ENCODE results near the gene ECHDC3. TPM values are rescaled to one million over a fixed set of nuclear protein-coding genes. Genes with fewer than 3 reads are reported as not detected.

Gene ECHDC3
- total and polyA plus RNA-seq, 2 of the 8 experiments (the other 6 are each of a cell fraction or from before 2014, with no cell fraction given): 15.6 to 19.9 TPM

DNA sequence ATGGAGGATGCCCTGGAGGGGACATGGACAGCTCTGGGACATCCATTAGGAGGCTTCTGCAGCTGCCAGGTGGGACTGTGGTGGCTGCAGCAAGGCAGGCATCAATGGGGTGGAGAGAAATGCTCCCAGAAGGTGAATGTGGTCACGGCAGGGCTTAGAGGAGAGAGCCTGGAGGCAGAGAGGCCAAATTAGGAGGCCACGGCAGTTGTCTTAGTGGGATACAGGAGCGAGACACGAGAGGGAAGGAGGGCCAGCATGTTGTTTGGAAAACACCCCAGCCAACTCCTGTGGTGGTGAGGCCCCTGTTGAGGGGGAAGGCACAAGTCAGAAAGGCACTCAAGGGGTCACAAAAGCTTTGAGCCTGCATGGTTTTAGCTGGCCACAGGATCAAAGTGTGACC is 14.6 kb upstream of the ECHDC3 start:
- Histone ChIP-seq H4K20me1 (replicated peaks in 1 of 2; ENCODE audit: control insufficient read depth in 1 of 2, insufficient read depth in 2 of 2, low read length in 2 of 2) (no peaks in the 10 kb centered on the region), H3K4me1 (replicated peaks in 1 of 4; ENCODE audit: control insufficient read depth in 3 of 4, insufficient read depth in 4 of 4, low read length in 3 of 4) (no peaks in the 10 kb centered on the region), H3K4me3 (ENCODE audit: extremely low read depth in 1 of 4, insufficient read depth in 2 of 4, low read depth in 3 of 4, low read length in 4 of 4) (no peak overlapping the region), H3K4me2 (ENCODE audit: insufficient read depth in 1 of 2, low read depth in 2 of 2, low read length in 2 of 2) (no peak overlapping the region), H3K36me3 (ENCODE audit: control insufficient read depth in 2 of 4, insufficient read depth in 4 of 4, low read length in 3 of 4) (no peaks in the 10 kb centered on the region), H2BK5ac (ENCODE audit: low read depth, low read length) (no peak overlapping the region), H3K9ac (replicated peaks in 1 of 4; ENCODE audit: extremely low read depth in 1 of 4, low read depth in 3 of 4, low read length in 3 of 4) (no peak overlapping the region), H3K23ac (ENCODE audit: insufficient read length) (no peak overlapping the region), H4K8ac (ENCODE audit: extremely low read depth, insufficient read depth, low read length) (no peak overlapping the region), H4K91ac (replicated peaks; ENCODE audit: insufficient read length, low read length) (no peak overlapping the region), H3K23me2 (ENCODE audit: low read depth, low read length) (no peaks in the 10 kb centered on the region), H3K56ac (replicated peaks; ENCODE audit: insufficient read length, low read depth, low read length) (no peak overlapping the region), H2AFZ (ENCODE audit: low read length) (no peak overlapping the region), H2AK5ac (ENCODE audit: low read depth, low read length) (no peak overlapping the region), H3K79me2 (ENCODE audit: control insufficient read depth in 1 of 2, insufficient read depth in 2 of 2, low read length in 2 of 2) (no peaks in the 10 kb centered on the region), H2BK120ac (replicated peaks; ENCODE audit: low read depth, low read length) (no peak overlapping the region), H3K14ac (ENCODE audit: insufficient read length) (no peak overlapping the region), H2BK15ac (ENCODE audit: low read length) (no peak overlapping the region), H3K27me3 (replicated peaks in 1 of 4; ENCODE audit: control insufficient read depth in 3 of 4, extremely low read depth in 1 of 4, insufficient read depth in 3 of 4, low read length in 3 of 4) (no peaks in the 10 kb centered on the region), H3K18ac (ENCODE audit: extremely low read depth, low read length) (no peak overlapping the region), H3K9me3 (ENCODE audit: insufficient read depth in 2 of 2, low read depth in 1 of 2, low read length in 1 of 2) (peaks cover 0 to 6% of the 10 kb centered on the region in 2 experiments; a peak in 1 of 4 replicates), H2BK20ac (ENCODE audit: low read length) (no peak overlapping the region), H3K79me1 (ENCODE audit: low read depth, low read length) (no peaks in the 10 kb centered on the region), H3K27ac (ENCODE audit: low read depth, low read length) (no peak overlapping the region), H2BK12ac (ENCODE audit: low read depth, low read length) (no peak overlapping the region), H3K4ac (replicated peaks; ENCODE audit: insufficient read length, low read depth, low read length) (no peak overlapping the region), H4K5ac (ENCODE audit: insufficient read length, low read depth, low read length) (no peak overlapping the region)
- WGBS, 2 experiments (ENCODE audit: extremely low coverage in 1 of 2, insufficient coverage in 1 of 2, insufficient read length in 1 of 2, insufficient replicate concordance in 2 of 2, low coverage in 1 of 2, low lambda C conversion rate in 2 of 2, missing lambda C conversion rate in 1 of 2): 96% methylated on average over 4 of the region's 4 CpGs; no CpG with 5 or more reads in 1 of the 2 experiments
- ChIA-PET CTCF (ENCODE audit: partially characterized antibody) (interaction anchor here (1.5 to 2.3 kb wide), 3 partner anchors 30 to 209 kb away, joined by 4 to 6 read pairs (median 5); no protein-coding TSS in a partner anchor), POLR2A (ENCODE audit: partially characterized antibody) (interaction anchor here (0.6 kb wide), 1 partner anchor 72 kb away, joined by 4 read pairs; no protein-coding TSS in a partner anchor)
- FAIRE-seq: no peak
- no peak for TF ChIP-seq EGR1 (IDR thresholded peaks at IDR 0.05; ENCODE audit: borderline replicate concordance, low read depth, low read length)
- TF ChIP-seq, protein P1, sequence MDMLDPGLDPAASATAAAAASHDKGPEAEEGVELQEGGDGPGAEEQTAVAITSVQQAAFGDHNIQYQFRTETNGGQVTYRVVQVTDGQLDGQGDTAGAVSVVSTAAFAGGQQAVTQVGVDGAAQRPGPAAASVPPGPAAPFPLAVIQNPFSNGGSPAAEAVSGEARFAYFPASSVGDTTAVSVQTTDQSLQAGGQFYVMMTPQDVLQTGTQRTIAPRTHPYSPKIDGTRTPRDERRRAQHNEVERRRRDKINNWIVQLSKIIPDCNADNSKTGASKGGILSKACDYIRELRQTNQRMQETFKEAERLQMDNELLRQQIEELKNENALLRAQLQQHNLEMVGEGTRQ (IDR thresholded peaks at IDR 0.05; ENCODE audit: low read length): no peak
- TF ChIP-seq, protein P2, sequence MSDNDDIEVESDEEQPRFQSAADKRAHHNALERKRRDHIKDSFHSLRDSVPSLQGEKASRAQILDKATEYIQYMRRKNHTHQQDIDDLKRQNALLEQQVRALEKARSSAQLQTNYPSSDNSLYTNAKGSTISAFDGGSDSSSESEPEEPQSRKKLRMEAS (IDR thresholded peaks at IDR 0.05): no peak
- TF ChIP-seq GTF2F1 (IDR thresholded peaks at IDR 0.05; ENCODE audit: borderline replicate concordance, low read depth, low read length): no peak
- TF ChIP-seq YY1 (IDR thresholded peaks at IDR 0.05; ENCODE audit: low read depth, low read length): no peak
- TF ChIP-seq SAP30 (IDR thresholded peaks at IDR 0.05; ENCODE audit: insufficient read depth, insufficient replicate concordance, low read length): no peak
- no peak for TF ChIP-seq TEAD4 (IDR thresholded peaks at IDR 0.05; ENCODE audit: low read depth, low read length)
- TF ChIP-seq BCL11A (IDR thresholded peaks at IDR 0.05; ENCODE audit: low read depth in 2 of 2, low read length in 2 of 2): no peak
- TF ChIP-seq NRF1 (IDR thresholded peaks at IDR 0.05; ENCODE audit: low read depth, low read length): no peak
- TF ChIP-seq MAFK (IDR thresholded peaks at IDR 0.05; ENCODE audit: low read depth, low read length): no peak
- no peak for TF ChIP-seq SP2 (IDR thresholded peaks at IDR 0.05; ENCODE audit: low read length)
- TF ChIP-seq BACH1 (IDR thresholded peaks at IDR 0.05; ENCODE audit: low read length): no peak
- no peak for TF ChIP-seq ZNF274 (IDR thresholded peaks at IDR 0.05; ENCODE audit: borderline replicate concordance, extremely low read depth, low read length)
- no peak for TF ChIP-seq SP4 (IDR thresholded peaks at IDR 0.05; ENCODE audit: low read length)
- no peak for DNase-seq (ENCODE audit: low read depth in 1 of 2, low spot score in 2 of 2)

Data from H1 (cell line).